CD4-positive, alpha-beta T cell treated with Interleukin-4 for 4 hours (primary cell): ENCODE measurements around the gene C2orf72.
"Not testable (repeated sequence)": the region's sequence is repeated elsewhere in the genome, so short reads cannot be mapped to it uniquely, and the experiment has no call there.

Experiments
- DNase-seq: peaks from one replicate; pipeline ENCODE4 v3.0.0-alpha.2; 2020

Gene C2orf72

DNA sequence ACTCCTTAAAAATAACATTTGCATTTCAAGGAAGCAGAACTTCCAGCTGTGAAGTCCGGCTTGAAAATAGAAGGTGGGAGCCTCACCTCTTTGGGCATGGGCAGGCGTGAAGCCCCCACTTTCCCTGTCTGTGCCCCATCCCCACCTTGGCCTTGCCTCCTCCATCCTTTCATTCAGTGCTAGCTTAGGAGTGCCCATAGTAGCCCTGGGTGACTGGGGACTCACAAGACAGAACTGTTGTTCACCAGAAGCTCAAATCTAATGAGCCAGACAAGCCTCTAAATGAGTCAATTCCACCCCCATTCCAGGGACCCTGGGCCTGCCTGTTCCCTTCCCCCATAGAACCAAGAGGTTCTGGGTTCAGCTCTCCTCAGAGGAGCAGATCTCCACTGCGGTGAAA is 21.4 kb upstream of the C2orf72 start:
- no peak for DNase-seq

DNA sequence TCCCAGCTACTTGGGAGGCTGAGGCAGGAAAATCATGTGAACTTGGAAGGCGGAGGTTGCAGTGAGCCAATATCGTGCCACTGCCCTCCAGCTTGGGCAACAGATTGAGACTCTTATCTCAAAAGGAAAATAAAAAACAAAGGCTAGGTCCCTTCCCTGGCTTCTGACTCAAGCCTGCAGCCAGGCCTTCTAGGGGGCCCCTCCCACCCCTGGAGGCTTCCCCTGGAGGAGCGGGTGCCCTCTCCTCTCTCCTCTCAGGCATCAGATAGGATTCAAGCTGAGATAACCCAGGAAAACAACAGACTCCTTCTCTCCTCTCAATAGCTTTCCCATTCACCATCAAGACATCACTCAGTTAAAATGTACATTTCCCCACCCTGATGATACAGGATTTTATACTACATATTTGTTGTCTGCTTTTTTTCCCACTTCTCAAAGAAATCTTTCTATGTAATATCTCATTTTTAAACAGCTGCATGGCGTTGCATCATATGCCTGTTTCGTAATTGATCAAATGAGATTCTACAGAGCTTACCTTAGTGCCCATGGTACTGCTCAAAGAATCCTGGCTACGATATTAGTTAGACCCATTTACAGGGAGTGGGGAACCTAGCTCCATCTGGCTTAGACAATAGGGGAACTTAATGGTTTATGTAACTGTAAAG is 20.6 kb upstream of the C2orf72 start:
- DNase-seq = no peak

DNA sequence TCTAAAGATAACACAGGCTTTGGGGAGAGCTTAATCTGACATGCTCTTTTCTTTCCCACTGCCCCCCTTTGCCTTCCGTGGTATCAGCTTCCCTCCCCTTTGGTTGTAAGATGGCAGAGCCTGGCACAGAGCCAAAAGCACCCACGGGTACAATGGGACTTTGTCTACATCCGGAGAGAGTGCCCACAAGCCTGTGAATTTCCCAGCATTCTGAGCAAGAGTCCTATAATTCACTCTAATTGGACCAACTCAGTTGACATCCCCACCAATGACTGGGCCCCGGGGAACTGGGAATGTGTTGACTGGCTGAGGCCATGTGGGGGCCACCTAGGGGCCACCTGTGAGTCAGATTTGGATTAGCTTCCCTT is 20.1 kb upstream of the C2orf72 start:
- DNase-seq = no peak

DNA sequence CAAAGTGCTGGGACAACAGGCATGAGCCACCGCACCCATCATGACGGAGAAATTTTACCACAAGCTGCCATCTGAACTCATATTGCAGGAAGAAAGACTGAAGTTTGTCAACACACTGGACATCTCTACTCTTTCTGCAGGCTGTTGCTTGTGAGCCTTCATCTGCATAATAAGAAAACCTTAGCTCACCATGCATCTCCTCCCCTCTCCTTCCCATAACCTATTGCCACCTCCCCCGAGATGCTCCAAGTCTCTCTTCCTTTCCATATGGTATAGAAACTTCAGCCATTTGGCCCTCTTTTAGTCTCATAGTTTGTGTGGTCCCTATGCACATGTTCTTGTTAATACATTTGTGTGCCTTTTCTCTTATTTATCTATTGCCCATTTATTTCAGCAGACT is 19.1 kb upstream of the C2orf72 start:
- DNase-seq = no peak

DNA sequence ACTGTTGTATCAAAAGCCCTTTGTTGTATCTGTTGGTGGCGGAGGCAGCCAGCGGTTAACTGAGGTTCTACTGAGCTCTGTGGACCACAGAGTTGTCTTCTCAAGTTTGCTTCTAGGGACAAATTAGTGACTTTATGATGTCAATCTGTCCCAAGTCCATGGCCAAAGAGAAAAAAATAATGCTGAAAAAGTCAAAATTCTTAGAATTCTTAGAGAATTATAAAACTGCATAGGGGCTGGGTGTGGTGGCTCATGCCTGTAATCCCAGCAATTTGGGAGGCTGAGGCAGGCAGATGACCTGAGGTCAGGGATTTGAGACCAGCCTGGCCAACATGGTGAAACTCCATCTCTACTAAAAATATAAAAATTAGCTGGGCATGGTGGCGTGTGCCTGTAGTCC is 12.3 kb upstream of the C2orf72 start:
- not testable (repeated sequence) for DNase-seq

DNA sequence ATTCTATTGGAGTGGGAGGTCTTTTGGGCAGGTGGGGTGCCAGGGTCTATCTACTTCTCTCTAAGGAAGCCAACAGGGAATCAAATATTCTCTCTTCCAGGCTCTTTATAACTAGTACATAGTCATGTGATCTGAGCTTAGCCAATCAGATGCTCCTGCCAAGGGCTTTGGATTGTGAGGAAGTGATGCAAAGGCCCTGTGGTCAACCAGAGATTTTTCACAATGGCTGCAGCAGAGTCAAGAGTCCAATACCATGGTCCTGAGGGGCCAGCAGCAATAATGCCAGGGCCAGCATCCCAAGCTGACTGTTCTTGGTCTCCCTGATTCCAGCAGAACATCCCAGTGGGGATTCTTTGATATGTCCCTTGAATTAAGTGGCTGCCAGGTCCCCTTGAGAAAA is 8.4 kb upstream of the C2orf72 start:
- no peak for DNase-seq

DNA sequence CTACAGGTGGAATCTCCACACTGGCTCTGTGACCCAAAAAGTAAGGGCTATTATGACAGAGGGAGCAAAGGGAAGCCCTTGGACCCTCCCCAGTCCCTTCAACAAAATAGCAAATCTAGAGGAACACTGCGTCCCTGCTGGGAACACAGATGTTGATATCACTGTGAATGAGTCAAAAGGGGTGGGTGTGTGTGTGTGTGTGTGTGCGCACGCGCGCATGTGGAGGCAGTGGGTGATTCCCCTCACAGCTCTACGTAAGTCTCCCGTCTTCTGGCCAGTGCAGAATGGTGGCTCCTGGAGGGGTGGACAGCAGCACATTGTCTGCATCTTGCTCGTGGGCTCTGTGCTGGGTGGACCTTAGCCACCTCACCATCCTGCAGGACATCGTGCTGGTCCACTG is 7.8 kb upstream of the C2orf72 start:
- DNase-seq = no peak

DNA sequence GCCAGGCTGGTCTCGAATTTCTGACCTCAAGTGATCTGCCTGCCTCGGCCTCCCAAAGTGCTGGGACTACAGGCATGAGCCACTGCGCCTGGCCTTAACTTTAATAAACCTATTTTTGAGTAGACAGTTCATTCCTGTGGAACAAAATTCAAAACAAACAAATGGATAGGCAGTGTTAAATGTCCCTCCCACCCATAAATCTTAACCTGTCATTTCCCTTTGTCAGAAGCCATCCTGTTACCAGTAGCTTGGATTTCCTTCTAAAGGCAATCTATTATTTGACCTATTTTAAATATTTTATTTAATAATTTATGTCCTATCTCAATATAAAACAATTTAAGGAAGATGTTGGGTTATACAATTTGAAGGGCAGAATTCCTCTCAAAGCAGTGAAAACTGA is 6.6 kb upstream of the C2orf72 start:
- no peak for DNase-seq

DNA sequence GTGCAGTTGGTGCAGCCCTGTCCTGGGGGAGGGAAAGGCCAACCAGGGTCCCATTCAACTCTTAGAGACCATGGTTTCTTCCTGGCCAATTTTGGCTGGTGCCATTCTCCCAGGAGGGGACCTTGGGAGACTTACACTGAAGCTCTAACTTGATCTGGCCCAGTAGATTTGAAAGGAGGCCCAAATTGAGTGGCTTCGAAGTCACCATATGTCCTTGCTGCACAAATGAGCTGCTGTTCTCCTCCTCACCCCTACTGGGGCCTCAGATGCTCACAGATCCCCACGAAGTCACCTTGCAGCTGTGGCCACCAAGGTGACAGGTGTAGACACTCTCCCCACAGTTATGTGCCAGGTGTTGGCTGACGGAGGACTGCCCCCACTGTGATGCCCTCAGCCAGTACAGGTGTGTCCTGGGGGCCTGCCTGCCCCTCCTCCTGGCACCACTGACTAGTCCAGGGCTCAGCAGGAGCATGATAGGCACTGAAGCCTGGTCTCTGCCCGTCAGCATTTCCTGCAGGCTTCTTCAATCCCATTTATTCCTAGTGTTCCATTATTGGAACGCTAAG is 4.7 kb upstream of the C2orf72 start:
- no peak for DNase-seq

DNA sequence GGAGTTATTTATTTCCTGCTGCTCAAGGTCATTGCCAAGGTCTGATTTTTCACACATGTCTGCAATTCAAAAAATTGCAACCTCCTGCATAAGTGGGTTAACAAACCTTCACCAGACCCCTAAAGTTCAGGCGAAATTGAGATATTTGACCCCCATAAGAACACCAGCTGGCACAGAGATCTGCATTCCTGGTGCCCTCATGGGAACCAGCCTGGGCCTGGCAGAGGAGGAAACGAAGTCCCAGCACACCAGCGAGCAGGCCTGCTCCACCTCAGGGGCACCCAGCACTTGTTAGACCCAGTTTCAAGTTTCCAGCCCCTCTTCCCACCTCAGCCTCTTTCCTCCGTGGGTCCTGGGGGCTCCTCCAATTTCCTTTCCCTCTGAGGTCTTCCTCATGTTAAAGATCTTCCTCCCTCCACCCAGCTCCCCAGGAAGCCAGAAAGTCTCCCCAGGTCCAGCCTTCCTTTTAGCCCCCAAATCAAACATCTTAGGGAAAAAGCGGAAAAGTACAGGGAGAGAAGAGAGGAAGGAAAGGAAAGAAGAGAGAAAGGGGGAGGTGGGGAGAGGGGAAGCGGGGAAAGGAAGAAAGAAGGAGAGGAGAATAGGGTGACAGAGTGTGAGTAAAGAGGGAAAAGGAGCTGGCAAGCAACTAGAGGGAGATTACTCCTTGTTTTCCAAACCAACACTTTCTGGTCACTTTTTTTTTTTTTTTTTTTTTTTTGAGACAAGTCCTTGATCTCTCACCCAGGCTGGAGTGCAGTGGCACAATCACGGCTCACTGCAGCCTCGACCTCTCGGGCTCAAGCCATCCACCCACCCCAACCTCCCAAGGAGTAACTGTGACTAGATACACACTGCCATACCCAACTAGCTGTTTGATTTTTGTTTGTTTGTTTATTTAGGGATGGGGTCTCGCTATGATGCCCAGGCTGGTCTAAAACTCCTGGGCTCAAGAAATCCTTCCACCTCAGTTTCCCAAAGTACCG is 3.9 kb upstream of the C2orf72 start:
- DNase-seq = no peak

DNA sequence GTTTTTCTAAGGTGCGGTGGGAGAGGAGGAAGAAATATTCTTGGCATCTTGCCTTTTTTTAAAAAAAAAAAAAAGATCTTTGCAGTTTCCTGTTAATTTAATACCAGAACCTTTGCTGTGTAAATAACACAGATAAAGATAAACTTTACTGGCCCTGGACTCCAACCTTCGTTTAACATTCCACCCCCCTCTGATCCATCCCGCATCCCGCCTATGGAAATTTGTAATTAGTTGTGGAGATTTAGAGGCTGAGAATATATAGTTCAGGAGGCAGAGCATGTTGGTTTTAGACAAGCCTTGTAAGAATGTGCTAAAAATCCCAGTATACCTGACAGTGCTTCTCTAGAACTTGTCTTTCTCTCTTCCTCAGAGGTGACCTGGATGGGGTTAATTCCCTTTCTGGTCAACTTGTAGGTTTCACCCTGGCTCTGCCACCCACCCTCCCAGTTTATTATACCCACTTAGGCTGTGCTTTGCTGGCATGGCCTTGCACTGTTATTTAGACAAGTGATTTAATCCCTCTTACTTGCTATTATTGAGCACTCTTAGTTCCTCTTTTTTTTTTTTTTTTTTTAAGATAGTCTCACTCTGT is 2.9 kb upstream of the C2orf72 start:
- no peak for DNase-seq

DNA sequence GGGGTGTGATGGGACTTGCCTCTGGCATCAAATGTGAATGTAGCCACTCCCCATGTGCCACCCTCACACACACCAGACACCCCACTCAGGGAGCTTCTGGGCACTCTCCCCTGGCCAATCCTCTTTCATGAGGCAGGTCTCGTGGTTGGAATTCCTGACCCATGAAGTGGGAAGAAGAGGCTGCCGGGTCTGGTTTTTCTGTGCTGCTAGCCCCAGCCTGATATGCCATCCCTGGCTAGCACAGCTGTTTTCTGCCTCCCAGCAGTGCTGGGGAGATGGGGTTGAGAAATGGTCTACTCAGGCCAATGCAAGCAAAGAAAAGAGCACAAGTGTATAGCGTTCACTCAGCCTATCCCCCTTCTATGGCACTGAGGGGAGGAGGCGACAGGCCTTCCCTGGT is 1.2 kb upstream of the C2orf72 start:
- no peak for DNase-seq

DNA sequence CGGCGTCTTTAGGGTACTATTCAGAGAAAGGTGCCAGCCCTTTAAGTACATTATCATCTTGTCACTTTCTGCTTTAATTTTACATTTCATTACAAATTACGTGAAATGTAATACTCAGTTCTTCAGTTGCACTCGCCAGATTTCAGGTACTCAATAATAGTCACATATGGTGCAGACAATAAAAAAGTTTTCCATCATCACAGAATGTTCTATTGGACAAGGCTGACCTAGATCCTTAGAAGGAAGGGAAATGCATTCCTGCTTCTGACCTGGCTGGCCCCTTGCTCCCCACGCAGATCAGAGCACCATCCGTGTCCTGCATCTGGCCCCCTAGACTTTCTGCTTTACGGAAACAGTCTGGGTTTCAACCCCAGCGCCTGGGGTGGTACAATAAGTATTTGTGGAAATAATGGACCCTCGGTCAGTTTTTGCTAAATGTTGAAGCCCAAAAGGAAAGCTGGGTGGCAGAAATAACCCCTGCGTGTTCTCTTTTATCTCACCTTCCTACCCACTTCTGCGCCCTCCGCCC is 681 bp upstream of the C2orf72 start:
- no peak for DNase-seq

DNA sequence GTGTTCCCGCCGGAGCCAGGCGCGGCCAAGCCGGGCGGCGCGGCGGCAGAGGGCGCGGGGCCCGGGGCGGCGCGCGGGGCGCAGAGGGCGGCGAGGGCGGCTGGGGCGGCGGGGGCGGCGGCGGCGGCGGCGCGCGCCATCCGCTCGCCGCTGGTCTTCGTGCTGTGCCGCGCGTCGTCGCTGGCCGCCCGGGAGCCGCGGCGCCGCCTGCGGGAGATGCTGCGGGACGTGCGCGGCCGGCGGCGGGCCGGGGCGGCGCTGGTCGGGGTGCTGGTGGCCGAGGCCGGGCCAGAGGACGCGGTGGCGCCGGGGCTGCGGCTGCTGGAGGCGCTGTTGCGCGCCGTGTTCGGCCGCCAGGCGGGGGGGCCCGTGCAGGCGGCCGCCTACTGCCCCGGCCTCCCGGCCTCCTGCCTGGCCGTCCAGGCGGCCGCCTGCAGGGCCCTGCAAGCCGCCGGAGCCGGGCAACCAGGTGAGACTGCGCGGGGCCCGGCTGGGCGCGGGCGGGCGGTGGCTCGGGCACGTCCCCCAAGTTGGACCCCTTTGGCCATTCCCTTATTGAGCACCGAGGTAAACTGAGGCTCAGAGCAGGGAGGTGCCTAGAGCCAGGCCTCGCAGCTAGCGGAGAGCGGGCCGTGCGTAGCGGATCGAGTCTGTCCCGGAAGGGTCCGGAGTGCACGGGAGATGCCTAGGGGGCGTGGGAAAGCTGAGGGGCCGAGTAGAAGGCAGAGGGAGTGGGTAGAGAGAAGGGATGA is 584 bp downstream of the C2orf72 start:
- DNase-seq = no peak

DNA sequence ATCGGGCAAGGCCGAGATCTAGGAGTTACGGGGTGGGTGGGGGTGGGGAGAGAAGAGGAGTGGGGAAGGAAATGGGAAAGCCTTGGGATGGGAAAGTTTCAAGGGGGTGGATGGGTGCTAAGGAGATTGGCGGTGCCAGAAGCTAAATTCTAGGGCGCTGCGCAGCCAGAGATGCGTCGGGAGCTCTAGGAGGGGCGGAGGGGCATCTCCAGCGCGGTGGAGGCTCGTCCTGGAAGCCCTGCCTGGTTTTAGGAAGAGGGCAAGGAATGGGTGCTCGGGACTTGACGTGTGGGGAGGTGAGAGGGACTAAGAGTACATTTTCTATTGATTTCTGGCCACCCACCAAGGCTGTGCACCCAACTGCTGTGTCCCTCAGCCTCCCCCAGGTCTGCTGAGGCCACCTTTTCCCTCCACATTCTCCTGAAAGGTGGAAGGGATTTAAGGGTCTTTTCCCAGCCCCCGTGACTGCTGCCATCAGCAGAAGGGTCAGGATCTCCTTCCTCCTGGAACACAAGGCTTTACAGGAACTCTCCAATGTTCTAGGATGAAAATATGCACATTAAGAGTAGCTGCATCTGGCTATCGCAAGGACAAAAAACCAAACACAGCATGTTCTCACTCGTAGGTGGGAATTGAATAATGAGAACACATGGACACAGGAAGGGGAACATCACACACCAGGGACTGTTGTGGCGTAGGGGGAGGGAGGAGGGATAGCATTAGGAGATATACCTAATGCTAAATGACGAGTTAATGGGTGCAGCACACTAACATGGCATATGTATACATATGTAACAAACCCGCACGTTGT is 1.4 kb downstream of the C2orf72 start:
- no peak for DNase-seq

DNA sequence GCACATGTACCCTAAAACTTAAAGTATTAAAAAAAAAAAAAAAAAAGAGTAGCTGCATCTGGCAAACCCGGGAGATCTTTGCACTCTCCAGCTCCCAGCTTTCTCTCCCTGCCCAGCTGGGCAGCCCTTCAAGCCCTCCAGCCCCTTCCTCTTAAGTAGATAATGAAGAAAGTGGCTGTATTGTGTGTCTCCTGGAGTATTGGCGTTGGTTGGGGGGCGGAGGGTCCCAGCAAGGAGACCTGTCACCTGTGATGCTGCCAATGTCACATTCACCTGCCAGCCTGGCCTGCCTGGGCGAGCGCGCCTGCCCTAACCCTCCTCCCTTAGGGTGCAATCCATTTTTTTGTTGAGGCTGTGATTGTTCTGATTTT is 2.0 kb downstream of the C2orf72 start:
- DNase-seq = no peak

DNA sequence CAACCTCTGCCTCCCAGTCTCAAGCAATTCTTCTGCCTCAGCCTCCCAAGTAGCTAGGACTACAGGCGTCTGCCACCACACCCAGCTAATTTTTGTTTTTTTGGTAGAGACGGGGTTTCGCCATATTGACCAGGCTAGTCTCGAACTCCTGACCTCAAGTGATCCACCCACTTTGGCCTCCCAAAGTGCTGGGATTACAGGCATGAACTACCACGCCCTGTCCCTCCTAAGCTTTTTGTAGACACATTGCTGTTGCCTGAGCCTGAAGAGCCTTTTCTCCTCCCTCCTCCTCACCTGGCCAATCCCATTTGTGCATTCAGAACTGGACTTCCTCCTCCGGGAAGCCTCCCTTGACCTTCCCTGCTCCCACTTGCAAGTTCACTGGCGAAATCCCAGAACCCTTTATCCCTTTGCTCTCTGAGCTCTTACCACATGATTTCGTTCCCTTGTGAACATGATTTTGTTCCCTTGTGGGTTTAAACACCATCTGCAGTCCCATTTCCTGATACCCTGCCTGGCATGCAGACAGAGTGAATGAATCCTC is 2.6 kb downstream of the C2orf72 start:
- DNase-seq = no peak

DNA sequence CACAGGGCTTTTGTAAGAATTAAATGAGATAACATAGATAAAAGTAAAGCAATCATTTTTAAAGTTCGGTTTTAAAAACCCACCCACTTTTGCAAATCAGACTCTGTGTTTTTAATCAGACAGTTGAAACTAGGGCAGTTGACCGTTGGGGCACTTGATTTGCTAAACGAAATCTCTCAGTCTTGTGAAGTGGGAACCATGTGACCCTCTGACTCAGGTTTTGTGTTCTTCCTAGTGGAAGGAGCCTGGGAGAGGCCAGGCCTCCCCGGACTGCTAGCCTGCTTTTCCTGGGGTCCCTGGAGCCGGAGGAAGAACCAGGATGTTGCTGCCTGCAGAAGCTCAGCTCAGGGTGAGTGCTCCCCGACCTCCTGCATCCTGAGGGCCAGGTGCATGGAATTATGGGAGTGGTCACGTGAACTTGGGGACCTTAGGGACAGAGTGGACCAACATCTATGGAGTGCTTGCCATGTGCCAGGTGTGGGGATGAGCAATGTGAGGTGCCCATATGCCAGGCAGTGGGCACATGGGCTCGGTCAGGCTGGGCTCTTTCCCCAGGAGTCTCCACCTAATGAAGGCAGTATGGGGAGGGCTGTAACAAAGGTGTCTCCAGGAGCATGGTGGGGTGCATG is 3.9 kb downstream of the C2orf72 start:
- no peak for DNase-seq

DNA sequence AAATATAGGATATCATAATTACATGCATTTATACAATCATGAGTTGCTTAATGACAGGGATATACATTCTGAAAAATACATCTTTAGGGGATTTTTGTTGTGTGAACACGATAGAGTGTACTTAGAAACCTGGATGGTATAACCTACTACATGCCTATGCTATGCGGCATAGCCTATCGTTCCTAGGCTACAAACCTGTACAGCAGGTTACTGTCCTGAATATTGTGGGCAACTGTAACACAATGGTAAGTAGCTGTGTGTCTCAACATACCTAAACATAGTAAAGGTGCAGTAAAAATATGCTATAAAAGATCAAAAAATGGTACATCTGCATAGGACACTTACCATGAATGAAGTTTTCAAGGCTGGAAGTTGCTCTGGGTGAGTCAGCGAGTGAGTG is 6.5 kb downstream of the C2orf72 start:
- no peak for DNase-seq

DNA sequence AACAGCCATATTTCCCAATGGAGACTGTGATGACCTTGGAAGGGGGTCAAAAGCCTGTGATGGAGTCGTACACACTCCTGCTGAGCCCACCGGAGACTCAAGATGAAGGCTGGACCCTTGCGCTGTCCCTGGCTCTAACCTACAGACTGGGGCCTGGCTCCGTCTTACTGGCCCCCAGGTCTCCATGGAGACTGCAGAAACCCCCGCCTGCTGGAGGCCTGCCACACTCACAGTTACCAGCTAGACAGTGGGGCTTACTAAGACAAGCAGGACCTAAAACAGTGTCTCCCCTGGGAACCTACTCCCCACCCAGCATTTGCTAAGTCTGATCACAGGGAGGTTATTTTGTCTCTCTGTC is 9.6 kb downstream of the C2orf72 start:
- DNase-seq = no peak

DNA sequence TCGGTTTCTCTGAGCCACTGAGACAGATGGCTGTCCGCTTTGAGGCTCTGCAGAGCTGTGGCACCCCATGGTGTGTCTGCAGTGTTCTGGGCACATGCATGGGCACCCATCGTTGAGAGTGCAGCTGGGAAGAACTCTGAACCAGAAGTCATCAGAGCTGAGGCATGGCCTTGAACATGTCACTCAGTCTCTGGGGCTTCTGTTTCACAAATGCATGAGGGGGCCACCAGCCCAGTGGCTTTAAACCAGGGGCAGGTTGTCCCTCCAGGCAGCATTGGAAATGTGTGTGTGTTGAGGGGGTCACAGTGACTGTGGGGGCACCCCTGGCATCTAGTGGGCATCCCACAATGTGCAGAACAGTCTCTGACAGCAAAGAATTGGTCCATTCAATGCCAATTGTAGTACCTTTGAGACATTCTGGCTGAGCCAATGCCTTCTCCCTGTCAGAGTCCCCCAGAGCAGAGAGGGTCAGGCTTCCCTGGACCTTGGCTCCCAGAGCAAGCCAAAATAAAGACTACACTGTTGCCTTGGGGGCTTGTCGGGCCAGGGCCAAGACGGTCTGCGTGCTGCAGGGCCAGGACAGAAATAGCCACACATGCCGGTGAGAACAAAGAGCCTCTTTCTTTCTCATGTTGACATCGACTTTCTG is 10.1 kb downstream of the C2orf72 start:
- no peak for DNase-seq
